Measurements from ENCODE around the gene AHI1.

AHI1 gene

GRCh38 chr6:135449246-135449645, 48.3 kb downstream of the AHI1 start:
- no peak for DNase-seq

- DNase-seq = no peak
Measured at GRCh38 chr6:135440087-135440792, 57.3 kb downstream of the AHI1 start.

DNA sequence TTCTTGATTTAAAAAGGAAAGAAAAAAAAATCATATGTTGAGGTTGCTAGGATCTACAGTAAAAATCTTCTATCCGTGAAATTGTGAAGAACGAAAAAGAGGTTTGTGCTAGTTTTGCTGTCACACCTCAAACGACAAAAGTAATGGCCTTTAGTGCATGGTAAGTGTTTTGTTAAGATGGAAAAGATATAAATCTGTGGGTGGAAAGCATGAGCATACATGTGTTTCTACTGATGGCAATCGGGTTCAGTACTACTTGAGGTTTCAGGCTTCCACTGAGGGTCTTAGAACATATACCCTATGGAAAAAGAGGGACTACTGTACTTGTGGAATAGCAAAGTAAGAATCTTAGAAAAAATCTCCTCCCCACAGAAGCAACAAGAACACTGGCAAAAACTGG, 58.0 kb downstream of the AHI1 start:
- no peak for DNase-seq

DNA sequence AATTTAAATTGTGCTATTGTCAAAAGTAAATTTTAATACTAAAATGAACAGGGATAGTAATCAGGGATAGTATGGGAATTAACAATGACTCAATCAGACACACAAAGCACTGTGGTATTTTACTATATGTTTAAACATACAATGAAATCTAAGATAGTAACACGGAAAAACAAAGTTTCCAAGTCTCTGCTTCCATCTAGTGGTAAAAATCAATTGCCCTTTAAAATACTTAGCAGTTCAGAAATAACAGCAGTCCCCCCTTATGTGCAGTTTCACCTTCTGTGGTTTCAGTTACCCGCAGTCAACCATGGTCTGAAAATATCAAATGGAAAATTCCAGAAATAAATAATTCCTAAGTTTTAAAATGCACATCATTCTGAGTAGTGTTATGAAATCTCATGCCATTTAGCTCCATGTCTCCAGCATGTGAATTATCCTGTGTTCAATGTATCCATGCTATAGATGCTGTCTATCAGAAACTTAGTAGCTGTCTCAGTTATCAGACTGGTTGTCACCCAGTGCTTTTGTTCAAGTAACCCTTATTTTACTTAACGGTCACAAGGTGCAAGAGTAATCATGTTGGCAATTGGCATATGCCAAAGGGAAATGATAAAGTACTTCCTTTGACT, 58.5 kb downstream of the AHI1 start:
- DNase-seq = peak; percentile 100

DNA sequence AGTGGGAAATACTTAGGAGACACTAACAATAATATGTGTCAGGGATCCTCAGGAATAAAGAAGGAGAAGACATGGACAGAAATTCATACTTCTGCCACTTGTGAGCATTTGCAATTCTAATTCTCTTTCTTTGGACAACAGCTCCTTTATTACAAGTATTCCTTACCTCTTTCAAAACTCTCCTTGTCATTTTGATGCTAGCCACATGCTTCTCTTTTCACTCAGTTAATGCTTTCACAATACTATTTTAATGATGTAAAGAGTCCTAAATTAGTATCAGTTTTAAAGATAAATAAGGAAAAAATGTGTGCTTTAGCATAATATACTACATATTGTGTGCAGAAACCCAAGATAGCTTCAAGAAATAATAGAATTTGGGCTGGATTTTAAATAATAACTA, 62.5 kb downstream of the AHI1 start:
- DNase-seq = no peak

GRCh38 chr6:135434095-135434494, 63.4 kb downstream of the AHI1 start:
- no peak for DNase-seq

DNA sequence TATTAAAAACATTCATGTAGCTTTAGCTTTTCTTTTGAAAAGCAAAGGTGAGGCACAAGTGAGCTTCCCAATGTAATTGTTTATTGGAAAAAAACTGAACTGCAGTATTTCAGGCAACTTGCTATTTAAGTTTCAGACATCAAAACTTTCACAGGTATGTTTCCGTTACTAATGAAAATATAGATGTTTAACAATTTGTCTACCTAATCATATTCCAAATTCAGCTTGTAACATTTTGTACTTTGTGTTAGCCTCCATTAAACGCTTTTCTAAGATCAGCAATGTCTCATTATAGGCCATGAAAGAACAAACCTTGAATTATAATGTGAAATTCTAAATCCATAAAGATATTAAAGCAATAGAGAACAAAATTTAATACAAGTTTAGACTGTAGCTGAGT, 69.5 kb downstream of the AHI1 start:
- no peak for DNase-seq

DNA sequence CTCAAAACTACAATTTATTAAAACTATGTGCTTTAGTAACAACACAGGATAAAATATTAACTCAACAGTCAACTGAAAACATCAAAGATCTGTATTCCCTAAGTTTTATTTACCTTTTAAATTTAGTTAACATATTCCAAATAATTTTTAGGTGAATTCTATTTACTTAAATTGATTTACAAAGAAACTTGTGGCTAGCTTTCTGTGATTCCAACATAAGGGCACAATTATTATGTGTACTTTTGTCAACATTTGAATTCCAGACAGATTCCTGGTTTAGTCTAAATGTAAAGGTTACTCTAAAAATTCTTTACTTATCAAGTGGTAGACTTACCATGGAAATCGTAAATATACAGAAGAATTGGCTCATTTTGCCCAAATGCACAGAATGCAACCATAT, 70.7 kb downstream of the AHI1 start:
- no peak for DNase-seq

- no peak for DNase-seq
Measured at GRCh38 chr6:135424385-135424784, 73.2 kb downstream of the AHI1 start.

DNA sequence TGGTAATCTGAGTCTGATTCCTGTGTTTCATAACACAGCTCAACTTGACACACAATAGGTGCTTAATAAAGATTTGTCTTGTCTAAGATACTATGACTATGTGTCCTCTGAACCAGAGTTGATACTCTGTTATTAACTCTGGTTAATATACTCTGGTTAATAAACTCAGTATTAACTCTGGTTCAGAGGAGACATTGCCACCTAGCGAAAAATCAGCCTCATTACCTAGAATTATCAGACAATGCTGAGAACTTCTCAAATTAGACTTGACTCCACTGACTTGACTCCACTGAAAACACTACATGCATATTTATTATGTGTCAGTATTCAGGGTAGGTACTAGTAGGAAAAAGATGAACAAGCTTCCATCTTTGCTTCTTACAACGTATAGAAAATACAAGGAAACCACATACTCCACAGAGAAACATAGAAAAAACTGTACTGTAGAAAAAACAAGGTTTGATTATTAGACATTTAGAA, 73.9 kb downstream of the AHI1 start:
- peak; percentile 100 for DNase-seq

DNA sequence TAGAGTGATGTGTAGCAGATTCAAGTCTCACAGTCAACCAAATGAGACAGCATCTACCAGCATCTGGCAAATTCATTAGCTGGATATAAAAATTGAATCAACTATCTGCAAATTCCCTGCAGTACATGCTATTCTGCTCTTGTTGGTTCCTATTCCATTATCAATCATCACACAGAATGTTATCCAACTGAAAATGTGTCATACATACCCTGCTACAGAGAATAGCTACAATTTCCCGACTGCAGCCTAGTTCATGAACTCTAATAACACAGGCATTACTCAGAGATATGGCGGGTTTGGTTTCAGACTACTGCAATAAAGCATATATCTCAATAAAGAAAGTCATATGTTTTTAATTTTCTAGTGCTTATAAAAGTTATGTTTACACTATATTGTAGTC, 78.4 kb downstream of the AHI1 start:
- no peak for DNase-seq

GRCh38 chr6:135418040-135418760, 79.3 kb downstream of the AHI1 start:
- no peak for DNase-seq

- no peak for DNase-seq
Measured at GRCh38 chr6:135412761-135413160, 84.8 kb downstream of the AHI1 start.

GRCh38 chr6:135411849-135412248, 85.7 kb downstream of the AHI1 start:
- no peak for DNase-seq

DNA sequence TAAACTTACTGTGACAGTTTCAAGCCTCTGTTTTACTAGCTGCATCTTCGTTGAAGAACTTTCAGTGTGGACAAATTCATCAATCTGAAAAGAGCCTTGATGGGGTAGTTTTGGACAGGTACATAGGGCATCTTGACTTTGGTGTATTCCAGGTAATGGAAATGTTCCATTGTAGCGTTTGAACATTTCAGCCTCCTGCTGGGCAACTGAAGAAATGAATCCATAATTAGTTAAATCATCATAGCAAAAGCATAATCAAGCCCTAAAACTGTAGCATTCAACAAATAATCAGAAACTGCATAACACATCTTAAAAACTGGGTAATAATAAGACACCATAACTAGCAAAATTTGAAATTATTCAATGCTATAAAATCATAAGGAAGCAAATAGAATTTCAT, 86.2 kb downstream of the AHI1 start:
- peak; percentile 96 for DNase-seq

DNA sequence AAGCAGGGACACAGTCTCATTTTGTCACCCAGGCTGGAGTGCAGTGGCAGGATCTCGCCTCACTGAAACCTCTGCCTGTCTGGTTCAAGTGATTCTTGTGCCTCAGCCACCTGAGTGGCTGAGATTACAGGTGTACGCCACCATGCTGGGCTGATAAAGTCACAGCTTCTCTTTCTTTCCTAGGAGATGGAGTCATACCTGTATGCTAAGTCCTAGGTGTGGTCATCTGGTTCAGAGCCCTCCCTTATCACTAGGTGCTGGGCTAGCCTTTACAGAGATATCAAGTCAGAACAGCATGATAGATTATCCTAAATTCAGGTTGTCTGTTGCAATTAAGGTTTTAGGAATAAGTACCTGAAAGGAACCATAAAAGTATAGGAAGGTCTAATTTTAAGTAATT, 86.7 kb downstream of the AHI1 start:
- no peak for DNase-seq

DNA sequence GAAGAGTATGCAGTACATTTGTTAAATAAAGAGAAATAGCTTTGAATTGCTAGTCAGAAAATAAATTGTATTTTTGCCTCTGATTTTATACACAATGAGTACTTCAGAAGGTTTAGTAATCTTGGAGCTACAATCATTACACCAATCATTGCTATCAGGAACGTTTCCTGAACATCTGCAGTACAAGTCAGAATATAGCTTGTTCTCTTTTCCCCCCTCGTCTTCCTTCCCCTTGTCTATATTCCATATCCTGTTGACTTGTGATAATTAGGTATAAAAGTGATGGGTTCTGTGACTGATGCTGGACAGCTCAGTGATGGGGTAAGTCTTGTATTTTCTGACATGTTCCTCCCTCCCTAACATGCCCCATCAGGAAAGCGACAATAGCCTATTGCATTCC, 94.0 kb downstream of the AHI1 start:
- no peak for DNase-seq

DNA sequence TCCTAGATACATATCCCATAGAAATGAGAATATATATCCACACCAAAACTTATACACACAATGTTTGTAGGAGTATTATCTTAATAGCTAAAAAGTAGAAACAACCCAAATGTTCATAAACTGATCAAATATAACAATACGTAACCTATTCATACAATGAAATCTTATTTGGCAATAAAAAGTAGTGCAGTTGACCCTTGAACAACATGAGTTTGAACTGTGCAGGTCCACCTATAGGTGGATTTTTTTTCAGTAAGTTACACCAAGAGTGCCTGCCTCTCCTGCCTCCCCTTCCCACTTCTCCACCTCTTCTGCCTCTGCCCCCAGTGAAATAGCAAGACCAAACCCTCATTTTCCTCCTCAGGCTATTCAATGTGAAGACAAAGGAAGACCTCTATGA, 95.2 kb downstream of the AHI1 start:
- no peak for DNase-seq

DNA sequence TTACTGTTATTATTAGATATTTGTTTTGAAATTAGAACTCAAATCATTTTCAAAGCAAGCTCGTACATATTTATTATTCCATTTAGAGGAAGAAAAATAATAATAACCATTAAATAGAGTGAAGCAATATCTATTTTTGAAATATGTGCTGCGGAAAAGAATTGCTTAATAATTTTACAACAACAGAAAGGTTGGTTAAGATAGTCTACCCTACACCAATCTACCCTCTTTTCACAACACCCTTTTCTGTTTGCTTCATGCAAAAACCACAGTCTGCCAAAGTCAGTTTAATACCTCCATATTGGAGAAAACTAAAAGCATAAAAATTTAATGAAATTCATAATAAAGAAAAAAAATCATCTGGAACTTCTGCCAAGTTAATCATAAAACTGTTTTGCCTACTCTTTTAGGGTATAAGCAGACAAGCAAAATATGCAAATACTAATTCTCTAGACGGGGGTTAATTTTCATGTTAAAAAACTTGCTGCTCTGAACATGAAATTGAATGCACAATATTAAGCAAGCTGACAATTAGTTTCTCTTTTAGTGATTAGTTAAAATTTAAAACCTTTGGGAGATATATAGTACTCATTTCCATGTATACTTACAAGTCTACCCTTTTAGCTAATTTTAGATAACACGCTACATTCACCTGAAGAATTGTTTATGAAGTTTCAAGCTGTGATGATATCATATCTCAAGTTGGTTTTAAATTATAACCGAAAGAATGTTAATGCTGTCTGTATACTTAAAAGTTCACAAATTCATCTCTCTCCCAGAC, 100.2 kb downstream of the AHI1 start:
- DNase-seq = peak; percentile 100

DNA sequence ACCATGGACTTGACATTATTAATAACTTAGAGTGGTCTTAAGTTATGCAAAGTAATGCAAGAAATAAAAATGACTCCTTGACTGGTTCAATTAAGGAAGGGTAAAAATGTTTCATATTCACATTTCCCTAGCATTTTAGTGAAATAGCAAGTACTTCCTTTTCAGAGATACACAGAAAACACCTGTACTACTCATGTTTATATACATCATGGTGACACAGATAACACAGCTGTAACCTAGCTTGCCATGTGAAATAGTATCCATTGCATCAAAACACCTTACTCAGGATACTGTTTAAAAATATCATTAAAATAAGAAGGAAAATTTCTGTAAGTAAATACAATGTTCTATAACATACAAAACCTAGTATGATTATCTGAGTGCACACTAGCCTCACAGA, 102.4 kb downstream of the AHI1 start:
- DNase-seq = peak; percentile 99

DNA sequence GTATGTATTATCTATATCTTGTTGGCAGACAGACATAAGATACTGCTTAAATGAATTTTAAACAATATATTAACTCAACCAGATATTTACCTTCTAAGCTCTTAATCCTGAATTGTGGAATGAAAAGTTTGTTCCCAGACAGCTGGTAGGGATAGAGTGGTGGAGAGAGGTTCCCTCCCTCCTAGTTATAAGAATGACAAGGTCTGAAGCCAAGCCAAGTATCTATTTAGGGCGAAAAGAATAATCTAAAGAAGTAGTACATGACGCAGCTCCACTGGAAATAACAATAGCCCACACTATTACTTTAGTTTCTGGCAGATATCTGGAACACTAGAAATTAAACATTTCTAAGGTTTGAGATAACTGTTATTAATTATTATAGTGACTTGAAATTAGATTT, 104.3 kb downstream of the AHI1 start:
- no peak for DNase-seq

- DNase-seq = no peak
Measured at GRCh38 chr6:135390458-135390857, 107.1 kb downstream of the AHI1 start.

- DNase-seq = no peak
Measured at GRCh38 chr6:135385299-135385698, 112.2 kb downstream of the AHI1 start.

Measured in NCI-H526 treated with DMSO at 0.1 percent for 48 hours (cell line).